GM19395 (cell line): ENCODE results near the gene OLA1.

ENCODE experiments used
- ATAC-seq: cut with Tn5 transposase; IDR thresholded peaks from one replicate; pipeline ENCODE4 v1.9.1; 2021; ENCODE audit warnings: mild to moderate bottlenecking, moderate library complexity; ENCODE audit not compliant: unreplicated experiment

The OLA1 gene

GRCh38 chr2:174071321-174071720 is 177.0 kb downstream of the OLA1 start:
- no peak for ATAC-seq

GRCh38 chr2:174070281-174070680 is 178.1 kb downstream of the OLA1 start:
- no peak for ATAC-seq

GRCh38 chr2:174067815-174068214 is 180.5 kb downstream of the OLA1 start:
- ATAC-seq: no peak

- ATAC-seq: no peak
These were observed 181.5 kb downstream of the OLA1 start for GRCh38 chr2:174066871-174067270.

GRCh38 chr2:174063492-174064092 is 184.7 kb downstream of the OLA1 start:
- no peak for ATAC-seq

- no peak for ATAC-seq
These were observed 185.4 kb downstream of the OLA1 start for GRCh38 chr2:174062934-174063333.

GRCh38 chr2:174059884-174060244 is 188.5 kb downstream of the OLA1 start:
- ATAC-seq: no peak

- no peak for ATAC-seq
These were observed 189.0 kb downstream of the OLA1 start for GRCh38 chr2:174059178-174059883.

- no peak for ATAC-seq
These were observed 189.9 kb downstream of the OLA1 start for GRCh38 chr2:174058456-174058855.

GRCh38 chr2:174058026-174058425 is 190.3 kb downstream of the OLA1 start:
- no peak for ATAC-seq

- ATAC-seq: no peak
These were observed 193.4 kb downstream of the OLA1 start for GRCh38 chr2:174054926-174055325.

GRCh38 chr2:174053355-174054151 is 194.8 kb downstream of the OLA1 start:
- no peak for ATAC-seq

GRCh38 chr2:174052584-174052976 is 195.8 kb downstream of the OLA1 start:
- no peak for ATAC-seq

- no peak for ATAC-seq
These were observed 196.4 kb downstream of the OLA1 start for GRCh38 chr2:174051741-174052583.

GRCh38 chr2:174051068-174051467 is 197.3 kb downstream of the OLA1 start:
- ATAC-seq: no peak

- ATAC-seq: no peak
These were observed 198.4 kb downstream of the OLA1 start for GRCh38 chr2:174049895-174050294.

- no peak for ATAC-seq
These were observed 200.1 kb downstream of the OLA1 start for GRCh38 chr2:174048243-174048642.

GRCh38 chr2:174047746-174048145 is 200.6 kb downstream of the OLA1 start:
- no peak for ATAC-seq

GRCh38 chr2:174046172-174046571 is 202.2 kb downstream of the OLA1 start:
- ATAC-seq: no peak

GRCh38 chr2:174044556-174044955 is 203.8 kb downstream of the OLA1 start:
- ATAC-seq: no peak

- ATAC-seq: no peak
These were observed 208.0 kb downstream of the OLA1 start for GRCh38 chr2:174040417-174040701.
